ENCODE measurements around the gene PLBD1.

The PLBD1 gene, protein sequence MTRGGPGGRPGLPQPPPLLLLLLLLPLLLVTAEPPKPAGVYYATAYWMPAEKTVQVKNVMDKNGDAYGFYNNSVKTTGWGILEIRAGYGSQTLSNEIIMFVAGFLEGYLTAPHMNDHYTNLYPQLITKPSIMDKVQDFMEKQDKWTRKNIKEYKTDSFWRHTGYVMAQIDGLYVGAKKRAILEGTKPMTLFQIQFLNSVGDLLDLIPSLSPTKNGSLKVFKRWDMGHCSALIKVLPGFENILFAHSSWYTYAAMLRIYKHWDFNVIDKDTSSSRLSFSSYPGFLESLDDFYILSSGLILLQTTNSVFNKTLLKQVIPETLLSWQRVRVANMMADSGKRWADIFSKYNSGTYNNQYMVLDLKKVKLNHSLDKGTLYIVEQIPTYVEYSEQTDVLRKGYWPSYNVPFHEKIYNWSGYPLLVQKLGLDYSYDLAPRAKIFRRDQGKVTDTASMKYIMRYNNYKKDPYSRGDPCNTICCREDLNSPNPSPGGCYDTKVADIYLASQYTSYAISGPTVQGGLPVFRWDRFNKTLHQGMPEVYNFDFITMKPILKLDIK

DNA sequence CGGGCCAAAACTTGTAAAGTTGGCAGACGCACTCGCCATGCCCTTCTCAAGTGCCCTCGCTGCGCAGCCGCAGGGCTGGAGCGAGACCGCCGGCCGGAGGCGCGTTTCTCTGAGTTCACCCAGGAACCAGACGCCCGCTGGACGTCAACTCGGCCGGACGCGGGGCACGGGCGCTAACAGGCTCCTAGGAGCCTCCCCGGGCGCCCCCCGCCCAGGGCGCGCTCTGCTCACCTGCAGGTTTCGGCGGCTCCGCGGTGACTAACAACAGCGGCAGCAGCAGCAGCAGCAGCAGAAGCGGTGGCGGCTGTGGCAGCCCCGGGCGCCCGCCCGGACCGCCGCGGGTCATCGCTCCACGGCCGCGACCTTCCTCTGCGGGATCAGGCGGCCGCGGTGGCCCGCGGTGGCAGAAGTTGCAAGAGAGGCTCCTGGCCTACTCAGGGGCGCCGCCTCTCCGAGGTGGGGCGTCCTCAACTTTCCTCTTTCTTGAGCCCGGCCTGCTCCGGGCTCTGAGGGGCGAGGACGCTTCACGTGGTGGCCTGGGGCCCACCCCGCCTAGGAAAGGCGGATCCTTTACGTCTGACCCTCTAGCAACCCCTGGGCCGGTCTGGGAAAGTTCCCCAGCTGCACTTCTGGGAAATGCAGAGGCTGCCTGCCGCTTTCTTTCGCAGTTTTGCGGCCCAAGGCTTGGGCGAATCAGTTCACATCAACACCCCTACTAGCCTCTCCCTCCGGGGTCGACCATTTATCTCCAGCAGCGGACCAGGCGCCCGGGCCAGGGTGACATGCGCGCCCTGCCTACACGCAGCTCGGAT is at the start of gene PLBD1:
TSS of gene PLBD1 (minus strand) at position 533 of the 812 bp plus-strand sequence. CDS start at position 346, 187 bp downstream.
- no peak for DNase-seq (ENCODE audit: low read depth in 3 of 3, low spot score in 1 of 3)

DNA sequence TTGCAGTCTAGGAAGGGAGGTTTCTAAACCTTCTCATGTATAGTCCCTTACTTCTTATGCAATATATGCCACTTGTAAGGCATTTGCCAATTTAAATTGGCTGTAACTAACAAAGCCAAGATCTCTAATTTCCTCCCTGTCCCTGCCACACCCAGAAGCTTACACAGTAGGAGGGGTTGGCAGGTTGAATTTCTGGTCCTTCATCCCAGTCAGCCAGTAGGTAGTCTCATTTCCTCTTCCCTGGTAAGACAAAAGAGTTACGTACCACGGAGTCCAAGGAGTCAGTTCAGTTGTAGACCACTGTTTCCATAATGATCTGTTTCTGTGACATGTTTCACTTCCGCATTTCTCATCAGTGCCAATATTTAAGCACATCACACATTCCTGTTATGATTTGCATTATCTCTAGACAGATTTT is 47.0 kb upstream of the PLBD1 start:
- DNase-seq (ENCODE audit: low read depth in 3 of 3, low spot score in 1 of 3): no peak

DNA sequence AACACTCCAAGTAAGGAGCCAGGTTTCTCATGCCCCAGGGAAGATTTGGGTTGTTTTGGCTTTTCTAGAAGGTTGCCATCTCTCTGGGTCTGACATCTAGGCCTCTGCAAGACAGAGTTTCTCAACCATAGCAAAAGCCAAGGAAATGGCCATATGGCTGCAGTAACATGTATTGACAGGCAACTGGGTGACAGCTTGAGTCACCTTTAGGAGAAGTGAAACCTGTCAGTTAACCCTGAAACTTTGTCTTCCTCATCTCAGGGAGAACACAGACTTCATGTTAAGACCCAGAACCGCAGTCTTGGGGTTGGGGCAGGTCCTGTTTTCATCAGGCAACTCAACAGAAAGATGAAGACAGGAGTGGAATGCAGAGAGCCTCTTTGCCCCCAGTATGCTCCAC is 46.0 kb upstream of the PLBD1 start:
- no peak for DNase-seq (ENCODE audit: low read depth in 3 of 3, low spot score in 1 of 3)

DNA sequence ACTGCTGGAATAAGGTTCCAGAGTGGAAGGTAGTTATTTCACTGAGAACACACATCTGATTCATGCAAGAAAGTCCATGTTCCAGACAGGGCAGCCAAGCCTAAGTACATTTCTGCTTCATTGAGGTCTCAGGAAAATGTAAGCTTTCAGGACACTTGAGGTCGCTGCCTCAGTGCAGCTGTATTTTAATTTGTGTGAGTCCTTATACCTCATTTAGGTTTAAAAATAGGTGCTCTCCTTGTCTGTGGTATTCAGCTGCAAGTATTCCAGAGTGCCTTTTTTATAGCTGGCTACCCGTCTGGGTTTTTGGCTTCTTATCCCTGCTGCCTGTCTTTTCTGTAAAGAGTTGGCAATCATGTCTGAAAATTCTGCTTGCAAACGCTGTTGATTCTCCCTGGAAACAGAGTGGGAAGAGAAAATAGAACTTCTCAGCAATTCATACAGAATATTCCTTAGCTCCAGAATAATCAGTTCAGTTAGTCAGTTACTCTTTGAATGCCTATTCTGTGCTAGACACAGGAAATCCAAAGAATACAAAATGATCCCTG is 45.3 kb upstream of the PLBD1 start:
- no peak for DNase-seq (ENCODE audit: low read depth in 3 of 3, low spot score in 1 of 3)

DNA sequence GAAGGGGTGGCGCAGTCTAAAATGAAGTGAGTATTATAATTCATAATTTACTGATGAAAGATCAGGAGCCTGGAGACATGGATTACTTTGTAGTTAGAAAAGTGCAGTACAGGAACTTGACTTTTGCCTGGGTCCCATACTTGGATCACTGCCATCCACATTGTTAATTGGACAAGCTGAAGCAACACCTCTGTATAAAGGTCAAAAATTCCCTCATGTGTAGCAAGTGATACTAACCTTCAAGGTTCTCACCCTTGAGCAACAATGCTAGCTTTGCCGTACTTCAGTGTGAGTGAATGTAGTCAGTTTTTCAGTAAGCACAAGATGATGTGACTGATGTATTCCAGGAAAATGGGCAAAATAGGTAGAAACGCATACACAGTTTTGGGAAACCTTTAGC is 44.6 kb upstream of the PLBD1 start:
- DNase-seq (ENCODE audit: low read depth in 3 of 3, low spot score in 1 of 3): no peak

DNA sequence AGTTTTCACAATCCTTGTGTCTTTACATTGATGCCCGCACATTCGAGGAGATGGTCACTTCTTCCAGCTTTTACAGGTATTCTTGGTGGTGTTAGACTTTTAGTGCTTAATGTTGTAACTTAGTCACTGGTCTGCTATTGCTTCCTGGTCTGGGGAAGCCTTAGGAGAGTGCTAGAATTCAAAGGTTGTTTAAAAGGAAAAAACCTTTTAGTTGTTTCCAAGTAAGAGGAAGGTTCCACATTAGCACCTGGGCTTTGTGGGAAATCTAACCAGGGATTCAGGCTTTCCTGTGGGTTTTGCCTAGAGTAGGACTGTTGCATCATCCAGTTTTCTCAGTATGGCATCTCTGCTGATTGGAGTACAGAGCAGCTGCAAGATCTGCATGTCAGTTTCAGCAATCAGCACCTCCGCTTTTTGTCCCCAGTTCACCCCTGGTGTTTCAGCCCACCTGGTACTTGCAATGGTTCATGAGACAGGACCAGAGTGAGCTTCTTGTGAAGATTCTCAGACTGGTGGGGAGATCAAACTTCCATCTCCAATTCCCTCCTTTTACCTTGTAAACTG is 44.0 kb upstream of the PLBD1 start:
- DNase-seq (ENCODE audit: low read depth in 3 of 3, low spot score in 1 of 3): no peak

DNA sequence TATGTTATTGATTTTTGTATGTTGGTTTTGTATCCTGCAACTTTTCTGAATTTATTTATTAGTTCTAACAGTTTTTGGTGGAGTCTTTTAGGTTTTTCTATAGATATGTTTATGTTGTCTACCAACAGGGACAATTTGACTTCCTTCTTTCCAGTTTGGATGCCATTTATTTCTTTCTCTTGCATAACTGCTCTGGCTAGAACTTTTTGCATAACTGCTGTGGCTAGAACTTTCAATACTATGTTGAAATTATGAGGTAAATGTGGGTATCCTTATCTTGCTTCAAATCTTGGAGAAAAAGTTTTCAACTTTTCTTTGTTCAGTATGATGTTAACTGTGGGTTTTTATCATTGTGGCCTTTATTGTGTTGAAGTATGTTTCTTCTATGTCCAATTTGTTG is 39.9 kb upstream of the PLBD1 start:
- no peak for DNase-seq (ENCODE audit: low read depth in 3 of 3, low spot score in 1 of 3)

DNA sequence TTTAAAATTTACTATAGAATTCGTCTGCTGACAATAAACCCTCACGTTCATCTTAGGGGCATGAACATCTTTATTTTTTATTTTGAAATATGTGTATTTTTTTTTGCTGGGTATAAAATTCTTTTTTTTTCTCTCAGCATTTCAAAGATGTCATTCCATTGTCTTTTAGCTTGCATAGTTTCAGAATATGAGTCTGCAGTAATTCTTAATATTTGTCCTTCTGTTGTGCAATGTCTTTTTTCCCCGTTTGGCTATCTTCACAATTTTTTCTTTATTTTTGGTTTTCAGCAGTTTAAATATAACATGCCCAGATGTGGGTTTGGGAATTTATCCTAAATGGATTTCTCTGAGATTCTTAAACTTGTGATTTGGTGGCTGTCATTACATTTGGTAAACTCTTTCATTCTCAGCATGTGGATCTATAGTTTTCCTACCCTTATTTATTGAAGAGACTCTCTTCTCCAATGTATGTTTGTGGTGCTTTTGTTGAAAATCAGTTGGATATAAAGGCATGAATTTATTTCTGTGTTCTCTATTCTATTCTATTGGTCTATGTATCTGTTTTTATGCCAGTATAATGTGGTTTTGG is 37.8 kb upstream of the PLBD1 start:
- no peak for DNase-seq (ENCODE audit: low read depth in 3 of 3, low spot score in 1 of 3)

DNA sequence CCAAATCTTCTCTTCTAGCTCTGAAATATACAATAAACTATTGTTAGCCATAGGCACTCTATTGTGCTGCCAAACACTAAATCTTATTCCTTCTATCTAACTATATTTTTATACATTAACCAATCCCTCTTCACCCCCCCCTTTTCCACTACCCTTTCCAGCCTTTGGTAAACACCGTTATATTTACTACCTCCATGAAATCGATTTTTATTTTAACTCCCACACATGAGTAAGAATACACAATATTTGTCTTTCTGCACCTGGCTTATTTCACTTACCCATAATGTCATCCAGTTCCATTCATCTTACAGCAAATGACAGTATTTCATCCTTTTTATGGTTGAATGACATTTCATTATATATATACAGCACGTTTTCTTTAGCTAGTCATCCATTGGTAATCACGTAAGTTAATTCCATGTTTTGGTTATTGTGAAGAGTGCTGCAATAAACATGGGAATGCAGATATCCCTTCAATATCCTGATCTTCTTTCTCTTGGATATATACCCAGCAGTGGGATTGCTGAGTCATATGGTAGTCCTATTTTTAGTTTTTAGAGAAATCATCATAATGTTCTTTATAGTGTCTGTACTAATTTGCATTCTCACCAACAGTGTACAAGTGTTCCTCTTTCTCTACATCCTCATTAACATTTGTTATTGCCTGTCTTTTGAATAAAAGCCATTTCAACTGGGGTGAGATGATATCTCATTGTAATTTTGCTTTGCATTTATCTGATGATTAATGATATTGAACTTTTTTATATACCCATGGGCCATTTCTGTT is 34.2 kb upstream of the PLBD1 start:
- DNase-seq (ENCODE audit: low read depth in 3 of 3, low spot score in 1 of 3): no peak

DNA sequence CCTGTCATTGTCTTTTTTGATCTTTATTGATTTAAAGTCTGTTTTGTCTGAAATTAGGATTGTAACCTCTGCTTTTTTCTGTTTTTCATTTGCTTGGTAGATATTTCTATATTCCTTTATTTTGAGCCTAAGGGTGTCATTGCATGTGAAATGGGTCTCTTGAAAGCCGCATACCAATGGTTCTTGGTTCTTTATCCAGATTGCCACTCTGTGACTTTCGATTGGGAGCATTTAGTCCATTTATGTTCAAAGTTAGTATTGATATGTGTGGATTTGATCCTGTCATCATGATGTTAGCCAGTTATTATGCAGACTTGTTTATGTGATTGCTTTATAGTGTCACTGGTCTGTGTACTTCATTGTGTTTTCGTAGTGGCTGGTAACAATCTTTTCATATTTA is 29.8 kb upstream of the PLBD1 start:
- no peak for DNase-seq (ENCODE audit: low read depth in 3 of 3, low spot score in 1 of 3)

DNA sequence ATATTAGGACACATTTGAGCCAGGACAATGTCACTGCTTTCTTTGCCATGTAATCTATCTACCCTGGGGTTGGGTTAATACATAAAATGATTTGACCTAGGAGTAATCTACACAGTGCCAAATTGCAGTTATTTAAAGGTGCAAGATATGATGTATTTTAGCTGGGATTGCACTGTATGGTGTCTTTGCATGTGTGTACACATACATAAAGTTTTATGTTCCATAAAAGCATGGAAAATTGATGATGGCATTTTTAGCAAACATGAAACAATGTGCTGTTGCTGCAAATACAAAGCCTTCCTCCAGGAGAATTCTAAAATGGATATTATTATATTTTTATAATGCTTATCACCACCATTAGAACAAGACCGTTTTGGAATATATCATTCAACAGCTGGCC is 24.0 kb upstream of the PLBD1 start:
- DNase-seq (ENCODE audit: low read depth in 3 of 3, low spot score in 1 of 3): no peak

DNA sequence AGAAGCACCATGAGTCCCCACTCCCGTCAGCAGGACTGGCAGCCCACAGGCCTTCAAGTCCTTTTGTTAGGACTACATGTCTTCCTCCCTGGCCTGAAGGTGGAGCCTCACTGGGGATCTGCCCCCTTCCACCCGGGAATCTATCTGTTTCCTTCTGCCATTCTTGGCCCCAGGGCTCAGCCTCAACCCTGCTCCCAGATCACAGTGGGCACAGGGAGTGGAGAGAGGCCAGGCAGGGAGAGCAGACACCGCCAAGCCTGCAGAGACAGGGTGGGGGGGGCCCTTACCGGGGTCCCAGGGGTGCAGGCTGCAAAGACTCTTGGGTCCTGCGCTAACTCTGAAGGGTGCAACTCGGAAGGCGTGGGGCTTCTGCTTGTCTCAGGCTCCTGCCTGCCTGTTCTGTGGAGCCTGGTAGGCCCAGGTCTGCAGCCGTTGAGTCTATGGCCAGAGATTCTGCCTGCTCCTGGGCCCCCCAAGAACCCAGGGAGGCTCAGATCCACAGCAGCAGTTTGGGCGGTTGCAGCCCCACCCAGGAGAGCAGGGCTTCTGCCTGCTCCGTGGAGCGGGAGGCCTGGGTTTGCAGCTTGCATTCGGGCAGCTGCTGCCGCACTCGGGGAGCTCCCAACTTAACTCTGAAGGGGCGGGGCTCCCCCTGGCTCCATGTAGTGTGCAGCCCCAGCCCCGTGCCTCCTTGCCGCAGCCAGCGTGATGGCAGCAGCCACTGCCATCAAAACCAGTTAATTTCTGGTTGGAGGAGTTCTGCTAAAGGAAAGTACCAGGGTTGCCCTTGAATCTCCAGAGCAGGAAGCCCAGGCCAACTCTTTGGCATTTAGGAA is 21.7 kb upstream of the PLBD1 start:
- DNase-seq (ENCODE audit: low read depth in 3 of 3, low spot score in 1 of 3): no peak

DNA sequence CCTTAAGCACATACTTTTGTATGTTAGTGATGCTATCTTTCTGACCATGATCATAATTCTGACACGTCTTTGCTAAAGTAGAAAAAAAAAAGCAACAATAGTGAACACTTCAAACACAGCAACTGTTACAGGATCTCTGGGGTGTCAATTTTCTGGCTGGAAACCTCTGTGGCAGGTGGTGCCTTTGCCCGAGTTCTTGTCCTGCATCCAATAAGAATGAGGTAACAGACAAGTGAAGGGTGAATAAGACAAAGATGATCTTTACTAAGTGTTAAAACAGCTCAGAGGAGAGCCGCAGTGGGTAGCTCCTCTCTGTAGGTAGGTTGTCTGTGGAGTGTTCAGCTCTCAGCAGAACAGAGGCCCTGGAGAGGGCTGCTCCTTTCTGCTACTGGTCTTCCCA is 20.9 kb upstream of the PLBD1 start:
- DNase-seq (ENCODE audit: low read depth in 3 of 3, low spot score in 1 of 3): no peak

DNA sequence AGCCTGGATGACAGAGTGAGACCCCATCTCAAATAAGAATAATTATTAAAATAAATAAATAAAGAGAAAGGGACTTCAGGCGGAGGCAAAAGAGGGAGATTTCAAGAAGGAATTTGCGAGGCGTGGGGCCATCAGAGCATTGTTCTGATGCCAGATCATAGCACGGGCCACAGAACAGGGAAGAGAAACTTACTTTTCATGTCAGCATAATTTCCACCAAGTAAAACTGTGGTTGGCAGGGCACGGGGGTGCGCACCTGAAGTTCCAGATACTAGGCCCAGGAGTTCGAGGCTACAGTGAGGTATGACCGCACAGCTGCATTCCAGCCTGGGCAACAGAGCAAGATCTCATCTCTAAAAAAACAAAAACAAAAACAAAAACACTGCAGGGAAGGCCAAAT is 11.0 kb upstream of the PLBD1 start:
- no peak for DNase-seq (ENCODE audit: low read depth in 3 of 3, low spot score in 1 of 3)

DNA sequence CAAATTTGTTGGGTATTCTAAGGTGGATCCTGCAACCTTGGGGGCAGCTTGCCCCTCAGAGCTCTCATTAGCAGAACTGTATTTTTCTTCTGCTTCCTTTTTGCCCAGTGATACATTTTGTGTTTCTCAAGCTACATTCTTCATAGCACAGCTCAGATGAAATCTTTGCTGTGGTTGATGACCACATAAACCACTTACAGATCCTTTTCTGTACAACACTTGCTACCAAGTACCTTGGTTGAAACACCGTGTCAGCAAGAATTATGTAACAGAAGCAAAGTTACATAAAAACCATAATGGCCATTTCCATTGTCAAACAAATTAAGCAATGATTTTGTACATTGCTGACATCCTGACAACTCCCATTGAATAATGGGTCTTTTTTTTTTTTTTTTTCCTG is 9.7 kb upstream of the PLBD1 start:
- no peak for DNase-seq (ENCODE audit: low read depth in 3 of 3, low spot score in 1 of 3)

DNA sequence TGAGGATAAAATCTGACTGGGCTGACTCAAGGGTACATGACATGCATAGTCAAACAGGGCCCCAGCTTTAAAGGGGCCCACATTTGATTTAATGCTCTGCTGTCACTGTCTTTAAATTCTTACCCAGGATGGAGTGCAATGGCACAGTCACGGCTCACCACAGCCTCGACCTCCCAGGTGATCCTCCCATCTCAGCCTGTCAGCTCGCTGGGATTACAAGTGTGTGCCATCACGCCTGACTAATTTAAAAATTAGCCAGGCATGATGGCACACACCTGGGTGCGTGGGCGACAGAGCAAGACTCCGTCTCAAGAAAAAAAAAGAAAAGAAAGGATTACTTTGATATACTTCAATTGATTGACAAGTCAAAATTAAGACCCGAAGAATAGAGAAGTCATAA is 9.2 kb upstream of the PLBD1 start:
- no peak for DNase-seq (ENCODE audit: low read depth in 3 of 3, low spot score in 1 of 3)

DNA sequence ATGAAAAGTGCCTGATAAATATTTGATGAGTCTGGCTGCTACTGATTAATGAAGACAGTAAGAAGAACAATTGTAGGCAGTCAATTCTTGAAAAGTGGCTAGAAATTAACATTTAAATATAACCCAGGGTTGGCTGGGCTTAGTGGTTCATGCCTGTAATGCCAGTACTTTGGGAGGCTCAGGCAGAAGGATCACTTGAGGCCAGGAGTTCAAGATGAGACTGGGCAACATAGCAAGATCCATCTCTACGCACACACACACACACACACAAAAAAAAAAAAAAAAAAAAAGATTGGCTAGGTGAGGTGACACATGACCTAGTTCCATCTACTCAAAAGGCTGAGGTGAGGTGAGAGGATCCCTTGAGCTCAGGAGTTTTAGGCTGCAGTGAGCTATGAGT is 7.9 kb upstream of the PLBD1 start:
- no peak for DNase-seq (ENCODE audit: low read depth in 3 of 3, low spot score in 1 of 3)

DNA sequence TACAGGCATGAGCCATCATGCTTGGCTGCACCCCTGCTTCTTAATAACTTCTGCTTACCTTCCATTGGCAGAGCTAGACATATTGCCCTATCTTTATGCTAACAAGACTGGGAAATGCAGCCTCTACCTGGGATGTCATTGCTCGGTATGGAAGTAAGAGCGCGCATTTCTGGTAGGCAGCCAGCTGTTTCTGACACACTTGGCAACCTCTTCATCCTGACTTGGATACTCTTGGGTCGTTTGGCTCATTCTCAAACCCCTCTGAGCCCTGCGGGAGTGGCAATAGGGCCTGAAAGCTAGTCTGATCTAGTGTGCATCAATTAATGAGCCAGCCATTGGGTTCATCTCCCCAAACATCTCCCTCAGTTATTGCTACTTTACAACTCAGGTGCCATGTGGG is 5.4 kb upstream of the PLBD1 start:
- DNase-seq (ENCODE audit: low read depth in 3 of 3, low spot score in 1 of 3): no peak

DNA sequence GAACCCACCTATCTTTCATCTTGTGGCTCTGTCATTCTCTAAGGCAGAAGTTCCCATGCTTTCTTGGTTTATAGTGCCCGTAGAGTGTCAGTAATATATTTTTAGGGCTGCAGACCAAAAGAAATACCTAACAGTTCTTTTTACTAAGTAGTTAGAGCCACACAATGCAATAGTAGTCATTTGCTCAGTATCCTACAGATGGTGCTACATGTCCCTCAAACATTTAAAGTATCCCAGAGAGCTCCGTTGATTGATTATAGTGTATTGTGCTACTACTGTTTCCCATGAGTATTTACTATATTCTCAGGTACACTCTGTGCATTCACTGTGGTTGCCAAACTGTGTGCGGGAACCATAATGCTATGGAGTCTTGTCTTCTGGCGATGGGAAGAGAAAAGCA is 4.7 kb upstream of the PLBD1 start:
- DNase-seq (ENCODE audit: low read depth in 3 of 3, low spot score in 1 of 3): no peak

DNA sequence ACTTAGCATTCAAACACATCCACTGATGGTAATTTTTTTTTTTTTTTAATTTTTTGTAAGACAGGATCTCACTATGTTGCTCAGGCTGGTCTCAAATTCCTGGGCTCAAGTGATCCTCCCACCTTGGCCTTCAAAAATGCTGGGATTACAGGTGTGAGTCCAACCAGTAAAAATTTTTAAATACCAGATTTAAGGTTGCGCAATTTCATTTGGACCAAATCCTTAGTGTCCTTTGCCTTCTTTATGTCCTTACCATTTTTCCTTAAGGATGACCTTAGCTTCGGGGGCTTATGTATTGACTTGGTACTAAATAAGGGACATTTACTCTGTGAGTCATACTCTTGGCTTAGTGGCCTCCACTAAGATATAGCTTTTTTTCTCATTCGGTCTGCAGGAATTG is 4.1 kb upstream of the PLBD1 start:
- no peak for DNase-seq (ENCODE audit: low read depth in 3 of 3, low spot score in 1 of 3)

All from stimulated activated CD4-positive, alpha-beta T cell treated with anti-CD3 and anti-CD28 coated beads, TNF-alpha, amount 100 ng/mL, for 1 hour (primary cell).